NCI-H2227 (cell line): ENCODE measurements around the gene GHRHR.

Experiments used
- DNase-seq: peaks from one replicate; lab custom pipeline; 2025; ENCODE audit not compliant: unreplicated experiment; lab: John Stamatoyannopoulos, UW

Gene GHRHR

DNA sequence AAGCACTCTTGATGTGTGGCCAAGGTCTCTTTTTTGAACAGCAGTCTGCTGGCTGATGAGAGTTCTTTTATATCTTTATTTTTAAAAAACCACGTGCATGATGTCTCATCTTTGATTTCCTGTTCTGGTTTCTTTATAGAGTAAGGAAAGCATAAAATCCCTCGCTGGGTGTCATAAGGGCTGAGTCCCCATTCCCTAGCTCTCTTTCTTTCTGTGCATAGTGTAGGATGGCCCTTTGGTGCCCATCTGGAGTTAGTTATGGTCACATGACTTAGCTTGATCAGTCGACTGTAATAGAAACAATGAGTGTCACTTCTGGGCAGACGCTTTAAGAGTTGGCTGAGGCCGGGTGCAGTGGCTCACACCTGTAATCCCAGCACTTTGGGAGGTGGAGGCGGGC lies 38.5 kb downstream of the GHRHR start:
- DNase-seq, result no peak

DNA sequence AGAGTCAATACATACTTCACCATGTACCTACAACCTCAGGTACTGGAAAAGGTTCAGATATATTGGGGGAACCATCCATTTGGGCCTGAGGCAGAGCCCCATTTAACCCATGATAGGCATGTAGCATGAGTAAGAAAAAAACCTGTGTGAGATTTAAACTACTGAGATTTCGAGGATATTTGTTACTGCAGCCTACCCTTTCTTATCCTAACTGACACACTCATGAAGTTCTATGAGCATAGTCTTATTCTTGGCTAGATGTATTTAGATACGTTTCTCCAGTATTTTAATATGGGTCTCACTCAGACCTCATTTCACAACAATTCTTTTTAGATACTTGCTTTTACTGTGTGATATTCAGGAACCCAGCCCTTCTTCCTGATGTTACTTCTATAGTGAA lies 39.3 kb downstream of the GHRHR start:
- DNase-seq, result no peak

DNA sequence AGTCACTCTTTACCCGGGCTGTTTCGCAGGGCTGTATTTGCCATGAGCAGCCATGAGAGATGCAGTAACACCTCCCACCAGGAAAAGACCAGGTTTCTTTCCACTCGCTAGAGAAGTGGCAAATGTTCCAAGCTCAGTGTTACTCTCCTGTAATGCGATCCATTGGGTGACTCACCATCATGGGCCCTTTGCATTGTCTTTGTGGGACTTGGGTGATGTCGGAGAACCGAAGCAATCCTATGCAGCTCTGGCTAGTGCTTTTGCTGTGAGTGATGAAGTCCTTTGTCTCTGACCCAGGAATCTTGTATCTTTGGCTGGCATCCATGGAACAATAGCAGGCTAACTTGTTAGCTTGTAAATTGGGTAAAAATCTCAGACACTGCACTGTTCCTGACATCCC lies 40.0 kb downstream of the GHRHR start:
- no peak for DNase-seq

DNA sequence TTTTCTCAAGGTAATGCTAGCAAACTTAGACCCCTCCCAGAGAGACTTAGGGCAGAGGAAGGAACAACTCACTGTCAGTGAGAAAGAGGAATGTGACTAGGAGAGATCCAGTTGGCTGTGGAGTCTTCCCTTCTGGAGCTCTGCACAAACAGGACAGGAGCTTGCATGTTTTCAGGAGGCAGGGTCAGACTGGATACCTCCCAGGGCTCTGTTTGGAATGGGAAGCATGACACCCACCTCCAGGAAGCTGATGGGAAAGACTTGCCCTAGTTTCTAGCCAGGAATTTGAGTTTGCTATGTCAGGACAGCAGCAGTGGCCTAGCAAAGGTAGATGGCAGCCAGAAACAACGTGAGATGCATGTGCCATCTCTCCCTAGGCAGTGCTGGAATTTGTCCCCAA lies 40.6 kb downstream of the GHRHR start:
- no peak for DNase-seq

DNA sequence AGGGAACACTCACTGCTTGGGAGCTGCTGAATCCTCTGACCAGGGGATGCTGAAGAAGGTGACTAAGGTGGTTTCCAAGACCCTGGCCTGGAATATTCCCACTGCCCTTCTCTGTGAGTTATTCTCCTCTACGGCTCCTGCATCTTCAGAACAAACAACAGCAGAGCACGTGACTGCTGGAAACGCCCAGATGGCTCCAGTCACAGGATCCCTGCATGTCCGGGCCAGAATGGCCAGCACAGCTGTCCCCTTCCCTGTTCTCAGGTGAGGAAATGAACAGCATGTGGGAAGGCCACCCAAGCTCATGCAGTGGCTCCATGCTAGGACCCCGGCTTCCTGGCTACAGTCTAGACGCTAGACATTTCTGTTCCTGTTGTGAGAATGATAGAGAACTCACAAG lies 43.1 kb downstream of the GHRHR start:
- no peak for DNase-seq

DNA sequence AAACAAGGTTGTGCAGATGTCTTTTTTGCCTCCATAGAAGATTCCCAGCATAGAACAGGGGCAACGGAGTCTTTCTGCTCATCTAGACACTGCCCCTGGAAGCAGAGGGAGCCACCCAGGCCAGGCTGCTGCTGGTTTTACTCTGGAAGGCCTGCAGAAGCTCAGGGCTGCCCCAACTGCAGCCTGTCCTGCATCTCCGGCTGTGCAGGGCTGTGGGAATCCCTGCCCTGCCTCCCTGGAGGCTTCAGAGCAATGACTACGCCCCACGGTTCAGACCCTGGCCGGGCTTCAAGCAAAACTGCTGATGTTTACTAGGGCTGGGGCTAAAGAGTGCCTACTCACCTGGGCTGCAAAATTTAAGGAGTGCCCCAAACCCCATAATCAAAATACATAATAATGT lies 43.9 kb downstream of the GHRHR start:
- DNase-seq, result no peak

DNA sequence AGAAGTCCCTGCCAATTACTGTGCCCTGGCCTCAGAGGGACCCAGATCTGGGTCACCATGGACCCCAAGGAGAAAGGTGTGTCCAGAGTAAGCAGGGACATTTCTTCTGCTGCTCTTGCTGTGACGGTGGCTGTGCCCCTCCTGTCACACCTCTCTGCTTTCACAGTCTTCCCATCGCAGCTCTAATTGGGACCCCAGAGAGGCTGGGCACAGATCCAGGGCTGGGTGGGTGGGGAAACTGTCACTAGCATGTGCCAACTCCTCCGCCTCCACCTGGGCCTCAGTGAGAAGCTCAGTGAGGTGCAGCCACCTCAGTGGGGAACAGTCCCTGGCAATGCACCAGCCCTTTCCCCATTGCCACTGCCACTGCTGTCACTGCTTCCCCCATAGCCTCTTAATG lies 51.1 kb downstream of the GHRHR start:
- no peak for DNase-seq

DNA sequence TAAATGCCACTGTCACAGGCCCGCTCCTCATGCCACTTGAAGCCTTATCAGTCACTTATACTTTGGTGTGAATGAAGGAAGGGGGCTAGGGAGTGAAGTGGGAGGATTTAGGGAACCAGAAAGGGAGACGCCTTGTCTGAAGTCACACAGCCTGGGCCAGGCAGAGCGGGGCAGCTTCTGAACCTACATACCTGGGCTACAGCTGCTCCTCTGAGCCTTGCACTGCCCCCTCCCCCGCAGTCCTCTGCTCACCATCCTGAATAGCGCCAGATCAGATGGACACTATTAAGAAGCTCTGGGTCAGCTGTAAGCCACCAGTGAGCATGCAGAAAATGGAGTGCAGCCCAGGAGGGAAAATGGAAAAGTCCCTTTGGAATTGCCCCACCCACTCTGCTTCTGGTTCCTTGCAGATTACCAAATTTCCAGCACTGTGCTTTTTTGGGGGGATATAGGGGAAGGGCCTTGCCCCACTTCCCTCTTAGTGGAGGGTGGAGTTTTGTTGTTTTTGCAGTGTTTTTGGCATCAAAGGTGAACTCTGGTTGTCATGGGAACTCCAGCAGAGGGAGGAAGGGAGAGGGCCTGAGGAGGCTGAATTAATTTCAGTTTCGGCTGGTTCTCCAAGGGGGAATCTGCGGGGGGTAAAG lies 53.4 kb downstream of the GHRHR start:
- no peak for DNase-seq

DNA sequence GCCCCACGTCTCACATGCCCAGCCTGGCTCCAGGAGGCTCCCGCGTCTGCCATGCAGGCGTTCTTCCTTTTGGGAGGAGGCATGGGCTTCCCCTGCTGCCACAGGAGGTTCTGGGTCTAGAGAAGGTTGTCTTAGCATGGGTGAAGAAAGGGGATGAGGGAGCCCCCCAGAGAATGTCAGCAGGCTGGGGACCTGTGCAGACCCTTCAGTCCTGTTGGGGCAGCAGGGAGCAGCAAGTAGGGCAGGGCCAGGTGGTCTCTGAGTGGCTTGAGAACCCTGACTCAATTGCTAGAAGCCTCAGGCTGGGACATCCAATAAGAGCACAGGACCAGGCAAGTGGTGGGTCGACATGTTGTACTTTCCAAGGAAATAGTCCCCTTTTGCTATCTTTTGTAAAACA lies 54.0 kb downstream of the GHRHR start:
- DNase-seq, result no peak

DNA sequence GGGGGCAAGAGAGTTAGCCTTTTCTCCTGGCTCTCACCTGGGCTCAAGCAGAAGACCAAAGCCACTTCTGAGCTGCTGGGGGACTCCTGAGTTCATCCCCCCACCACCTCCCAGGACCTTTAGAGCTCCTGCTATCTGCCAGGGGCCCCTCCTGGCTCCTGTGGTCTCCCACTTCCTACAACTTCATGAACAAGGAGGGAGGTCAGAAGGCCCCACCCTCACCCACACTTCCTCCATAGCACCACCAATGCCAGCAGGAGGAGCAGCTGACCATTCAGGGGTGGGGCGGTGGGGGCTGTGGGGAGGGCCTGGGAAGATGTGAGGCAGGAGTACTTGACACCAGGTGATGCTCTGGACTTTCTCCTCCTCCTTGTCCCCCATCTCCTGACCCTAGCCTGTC lies 55.8 kb downstream of the GHRHR start:
- DNase-seq, result no peak

DNA sequence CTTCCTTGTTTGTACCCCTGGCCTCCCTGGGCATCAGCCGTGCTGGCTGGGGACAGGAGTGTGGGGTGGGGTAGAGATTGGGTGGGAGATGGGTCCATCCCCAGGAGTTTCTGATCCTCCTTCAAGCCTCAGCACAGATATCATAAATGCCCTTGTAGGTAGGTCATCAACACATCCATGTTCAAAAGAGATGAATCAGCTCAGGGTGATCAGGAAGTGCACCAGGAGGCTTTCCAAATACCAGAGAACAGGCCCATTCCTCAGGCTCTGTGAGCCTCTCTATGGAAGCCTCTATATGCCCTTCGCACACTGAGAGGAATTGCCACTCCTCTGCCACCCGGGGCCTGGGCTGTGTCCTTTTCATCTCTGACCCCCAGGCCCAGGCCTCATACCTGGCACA lies 56.4 kb downstream of the GHRHR start:
- DNase-seq, result no peak

DNA sequence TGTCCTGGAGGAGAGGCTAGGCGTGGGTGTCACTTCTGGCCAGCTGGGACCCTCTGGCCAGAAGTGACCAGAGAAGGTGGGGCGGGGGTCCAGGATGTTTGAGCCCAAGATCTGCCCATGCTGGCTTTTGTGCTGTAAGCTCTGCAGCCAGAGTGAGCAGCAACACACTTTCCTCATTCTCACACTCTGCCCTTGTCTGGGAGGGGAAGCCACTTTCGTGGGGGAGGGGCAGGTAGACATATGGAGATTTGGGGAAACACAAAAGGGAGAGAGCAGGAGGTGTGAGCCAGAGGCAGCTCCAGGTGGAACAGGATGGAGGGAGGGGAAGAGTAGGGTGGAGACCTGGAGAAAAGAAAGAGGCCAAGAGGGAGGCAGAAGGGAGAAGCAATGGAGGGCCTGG lies 56.9 kb downstream of the GHRHR start:
- DNase-seq, result no peak

DNA sequence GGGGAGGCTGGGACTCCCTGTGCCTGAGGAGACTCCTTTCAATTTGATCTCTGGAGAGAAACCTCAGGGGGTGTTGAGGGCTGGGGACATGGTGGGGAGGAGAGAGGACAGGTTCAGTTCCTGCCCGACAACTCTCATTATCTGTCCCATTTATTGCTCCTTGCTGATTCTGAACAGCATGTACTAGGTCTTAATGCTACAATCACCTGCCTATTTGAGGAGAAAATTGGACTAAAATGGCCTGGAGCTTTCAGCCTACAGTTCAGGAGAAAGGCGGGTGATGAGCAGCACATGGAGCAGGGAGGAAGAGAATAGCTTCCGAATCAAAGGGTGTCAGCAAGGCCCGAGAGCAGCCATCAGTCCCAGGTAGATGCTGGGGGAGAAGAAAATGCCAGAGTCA lies 58.4 kb downstream of the GHRHR start:
- no peak for DNase-seq

DNA sequence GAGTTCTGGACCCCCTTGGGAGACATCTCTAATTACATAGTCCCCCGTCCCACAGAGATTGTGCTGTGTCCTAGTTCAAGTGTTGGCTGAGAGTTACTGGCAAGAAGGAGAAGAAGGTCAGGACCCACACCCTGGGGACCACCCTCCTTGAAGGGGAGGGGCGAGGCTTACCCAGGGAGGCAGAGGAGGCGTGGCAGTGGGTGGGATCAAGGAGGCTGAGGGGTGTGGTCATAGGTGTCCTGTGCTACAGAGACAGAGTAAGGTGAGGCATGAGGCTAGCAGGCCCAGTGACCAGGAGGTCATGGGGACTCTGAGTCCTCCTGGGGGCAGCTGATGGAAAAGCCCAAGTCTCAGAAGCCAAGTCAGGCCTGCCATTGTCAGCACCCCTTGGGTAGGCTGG lies 59.0 kb downstream of the GHRHR start:
- no peak for DNase-seq

DNA sequence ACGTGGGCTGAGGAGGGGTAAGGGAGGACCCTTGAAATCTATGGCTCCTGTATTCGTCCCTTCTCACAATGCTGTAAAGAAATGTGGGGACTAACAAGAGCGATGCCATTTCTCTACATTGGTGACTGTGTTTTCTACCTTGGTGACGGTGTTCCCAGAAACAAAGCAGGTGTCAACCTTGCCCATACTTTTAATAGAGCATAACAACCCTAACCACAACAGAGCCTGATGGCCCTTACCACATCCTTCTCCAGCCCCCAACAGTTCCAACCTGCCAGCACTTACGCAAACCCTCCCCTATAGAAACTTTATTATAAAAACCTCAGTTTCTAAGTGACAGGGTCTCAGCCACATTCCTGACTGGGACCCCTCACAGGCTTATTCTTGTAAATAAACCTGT lies 60.1 kb downstream of the GHRHR start:
- no peak for DNase-seq

DNA sequence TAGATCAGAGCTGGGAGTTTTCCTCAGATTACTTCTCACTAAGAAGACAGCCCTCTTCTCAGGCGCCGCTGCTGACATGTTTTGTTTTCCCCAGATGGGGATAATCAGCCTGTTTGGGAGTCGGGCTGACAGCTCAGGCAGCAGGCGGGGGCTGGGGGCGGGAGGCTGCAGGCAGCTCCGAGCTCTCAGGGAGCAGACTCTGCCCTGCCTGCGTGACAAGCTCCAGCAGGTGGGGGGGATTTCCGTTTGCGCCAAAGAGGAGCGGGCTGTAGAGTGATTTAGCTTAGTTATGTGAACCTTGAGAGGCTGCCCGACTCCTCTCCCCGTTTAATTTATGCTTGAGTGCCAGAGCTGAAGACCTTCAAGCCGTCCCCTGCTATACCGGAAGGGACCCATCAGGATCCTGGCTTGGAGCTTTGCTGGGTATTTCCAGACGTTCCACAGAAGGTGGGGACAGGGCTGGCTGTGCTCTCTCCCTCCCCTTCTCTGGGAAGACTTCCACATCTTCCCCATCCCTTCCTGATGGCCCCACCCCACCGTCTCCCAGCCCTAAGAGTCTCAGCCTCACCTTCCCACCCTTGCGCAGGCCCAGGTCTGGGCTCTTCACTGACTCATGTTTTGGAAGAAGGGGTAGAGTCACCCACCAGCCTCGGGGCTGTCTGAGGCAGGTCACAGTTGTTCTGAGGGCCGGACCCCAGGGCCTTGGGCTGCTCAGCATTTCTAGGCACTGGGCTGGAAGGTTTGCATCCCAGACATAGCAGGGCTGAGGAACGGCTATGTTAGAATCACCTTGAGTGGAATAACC lies 63.6 kb downstream of the GHRHR start:
- peak; percentile 65 for DNase-seq

DNA sequence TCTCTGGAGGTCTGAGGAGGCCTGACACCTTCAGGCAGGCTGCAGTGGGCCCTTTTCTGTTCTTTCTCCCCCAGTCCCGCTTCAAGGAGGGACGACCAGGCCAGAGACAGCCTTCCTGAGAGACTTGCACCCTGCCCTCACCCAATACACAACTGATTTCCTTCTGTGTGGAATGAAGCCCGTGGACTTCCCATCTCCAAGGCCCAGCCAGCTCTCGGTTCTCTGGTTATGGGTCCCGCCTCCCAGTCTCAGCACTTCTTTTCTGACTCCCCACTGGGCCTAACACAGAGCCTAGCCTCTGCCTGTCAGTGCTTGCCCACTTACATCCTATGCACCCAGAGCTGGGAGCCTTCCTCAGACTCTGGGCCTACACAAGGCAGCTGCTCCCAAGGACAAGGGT lies 64.3 kb downstream of the GHRHR start:
- DNase-seq, result no peak

DNA sequence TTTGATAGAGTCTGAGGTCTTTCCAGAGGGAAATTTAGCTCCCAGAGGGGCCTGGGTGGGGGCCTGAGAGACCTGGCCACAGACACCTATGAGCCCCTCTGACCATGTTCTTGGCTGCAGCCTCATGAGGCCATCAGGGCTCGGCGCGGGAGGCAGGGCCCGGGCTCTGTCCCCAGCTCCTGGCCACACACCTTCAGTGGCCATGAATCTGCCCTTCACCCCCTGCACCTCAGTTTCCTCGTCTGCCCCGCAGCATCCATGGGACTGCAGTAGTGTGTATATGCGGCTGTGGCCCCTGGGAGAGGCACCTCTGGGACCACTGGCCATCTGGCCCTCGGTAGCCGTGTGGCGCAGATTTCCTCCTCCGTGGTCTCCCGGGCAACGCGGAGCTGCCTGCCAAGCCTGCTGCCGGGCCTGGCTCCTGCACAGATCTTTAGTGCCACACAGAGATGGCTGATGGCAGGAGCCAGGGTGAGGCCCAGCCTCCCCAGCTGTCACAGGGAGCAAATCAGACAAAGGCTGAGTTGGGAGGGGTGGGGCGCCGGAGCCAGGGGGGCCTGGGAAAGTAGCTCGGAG lies 64.8 kb downstream of the GHRHR start:
- no peak for DNase-seq
